GM19395 (cell line): ENCODE results near the gene CFAP46.
"Not testable (repeated sequence)": the region's sequence is repeated elsewhere in the genome, so short reads cannot be mapped to it uniquely, and the experiment has no call there.

Experiments
- ATAC-seq: cut with Tn5 transposase; IDR thresholded peaks from one replicate; pipeline ENCODE4 v1.9.1; 2021; ENCODE audit warnings: mild to moderate bottlenecking, moderate library complexity; ENCODE audit not compliant: unreplicated experiment

Gene CFAP46

GRCh38 chr10:132929480-132929879, 12.9 kb downstream of the CFAP46 start:
- ATAC-seq = no peak

GRCh38 chr10:132928261-132928660, 14.1 kb downstream of the CFAP46 start:
- no peak for ATAC-seq

- ATAC-seq = no peak
Observed at GRCh38 chr10:132927824-132928223, 14.5 kb downstream of the CFAP46 start.

- no peak for ATAC-seq
Observed at GRCh38 chr10:132926777-132927650, 15.4 kb downstream of the CFAP46 start.

- ATAC-seq = no peak
Observed at GRCh38 chr10:132926070-132926469, 16.3 kb downstream of the CFAP46 start.

GRCh38 chr10:132925614-132926013, 16.8 kb downstream of the CFAP46 start:
- no peak for ATAC-seq

- no peak for ATAC-seq
Observed at GRCh38 chr10:132925071-132925561, 17.3 kb downstream of the CFAP46 start.

- no peak for ATAC-seq
Observed at GRCh38 chr10:132924046-132924952, 18.1 kb downstream of the CFAP46 start.

GRCh38 chr10:132923384-132923783, 19.0 kb downstream of the CFAP46 start:
- not testable (repeated sequence) for ATAC-seq

- no peak for ATAC-seq
Observed at GRCh38 chr10:132922872-132923271, 19.5 kb downstream of the CFAP46 start.

GRCh38 chr10:132921818-132922807, 20.3 kb downstream of the CFAP46 start:
- ATAC-seq = no peak

- ATAC-seq = no peak
Observed at GRCh38 chr10:132921086-132921485, 21.3 kb downstream of the CFAP46 start.

- ATAC-seq = no peak
Observed at GRCh38 chr10:132920101-132920925, 22.1 kb downstream of the CFAP46 start.

- no peak for ATAC-seq
Observed at GRCh38 chr10:132919374-132920100, 22.8 kb downstream of the CFAP46 start.

- ATAC-seq = no peak
Observed at GRCh38 chr10:132918617-132919373, 23.6 kb downstream of the CFAP46 start.

- no peak for ATAC-seq
Observed at GRCh38 chr10:132918264-132918616, 24.1 kb downstream of the CFAP46 start.

- no peak for ATAC-seq
Observed at GRCh38 chr10:132916956-132917666, 25.3 kb downstream of the CFAP46 start.
